ENCODE data around the gene CCNK.
A peak's percentile ranks its signal among the peaks of the same experiment; 100 is the strongest.

DNA sequence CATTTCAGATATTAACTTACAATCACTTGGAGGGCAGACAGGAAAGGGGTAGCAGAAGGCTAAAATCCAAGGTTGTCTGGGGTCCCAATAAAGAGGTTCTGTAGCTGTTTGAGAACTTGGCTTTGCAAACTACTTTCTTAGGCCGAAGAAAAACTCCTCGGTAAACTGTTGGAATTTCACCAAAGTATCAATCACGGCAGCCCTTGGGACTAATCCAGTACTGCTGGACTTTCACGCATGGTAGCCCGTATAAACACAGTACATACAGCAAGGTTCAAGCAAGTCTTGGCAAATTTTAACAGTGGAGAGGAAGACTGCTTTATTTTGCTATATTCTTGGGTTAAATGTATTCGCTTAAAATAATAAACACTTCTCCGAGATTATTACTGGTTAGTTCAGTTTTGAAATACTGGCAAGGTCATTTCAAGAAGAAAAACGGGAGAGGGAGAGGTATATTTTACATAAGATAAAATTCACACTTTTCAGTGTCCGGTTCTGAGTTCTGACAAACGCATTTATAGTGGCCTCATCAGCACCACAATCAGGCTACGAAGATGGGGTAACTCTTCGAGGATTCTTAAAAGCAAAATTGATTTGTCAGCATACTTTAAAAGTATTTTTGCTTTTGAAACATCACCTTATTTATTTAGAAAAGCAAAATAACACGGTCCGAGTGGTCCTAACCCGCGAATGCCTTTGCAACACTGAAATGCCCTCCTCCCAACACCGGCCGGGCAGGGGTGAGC is 1.9 kb upstream of the CCNK start:
- TF ChIP-seq, protein P1, sequence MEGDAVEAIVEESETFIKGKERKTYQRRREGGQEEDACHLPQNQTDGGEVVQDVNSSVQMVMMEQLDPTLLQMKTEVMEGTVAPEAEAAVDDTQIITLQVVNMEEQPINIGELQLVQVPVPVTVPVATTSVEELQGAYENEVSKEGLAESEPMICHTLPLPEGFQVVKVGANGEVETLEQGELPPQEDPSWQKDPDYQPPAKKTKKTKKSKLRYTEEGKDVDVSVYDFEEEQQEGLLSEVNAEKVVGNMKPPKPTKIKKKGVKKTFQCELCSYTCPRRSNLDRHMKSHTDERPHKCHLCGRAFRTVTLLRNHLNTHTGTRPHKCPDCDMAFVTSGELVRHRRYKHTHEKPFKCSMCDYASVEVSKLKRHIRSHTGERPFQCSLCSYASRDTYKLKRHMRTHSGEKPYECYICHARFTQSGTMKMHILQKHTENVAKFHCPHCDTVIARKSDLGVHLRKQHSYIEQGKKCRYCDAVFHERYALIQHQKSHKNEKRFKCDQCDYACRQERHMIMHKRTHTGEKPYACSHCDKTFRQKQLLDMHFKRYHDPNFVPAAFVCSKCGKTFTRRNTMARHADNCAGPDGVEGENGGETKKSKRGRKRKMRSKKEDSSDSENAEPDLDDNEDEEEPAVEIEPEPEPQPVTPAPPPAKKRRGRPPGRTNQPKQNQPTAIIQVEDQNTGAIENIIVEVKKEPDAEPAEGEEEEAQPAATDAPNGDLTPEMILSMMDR (IDR thresholded peaks at IDR 0.05), result peak in 1 of 7 experiments; percentile 2
- TF ChIP-seq POLR2A (IDR thresholded peaks at IDR 0.05), result no peak
